Measurements from ENCODE around the gene LMX1B.

The LMX1B gene

DNA sequence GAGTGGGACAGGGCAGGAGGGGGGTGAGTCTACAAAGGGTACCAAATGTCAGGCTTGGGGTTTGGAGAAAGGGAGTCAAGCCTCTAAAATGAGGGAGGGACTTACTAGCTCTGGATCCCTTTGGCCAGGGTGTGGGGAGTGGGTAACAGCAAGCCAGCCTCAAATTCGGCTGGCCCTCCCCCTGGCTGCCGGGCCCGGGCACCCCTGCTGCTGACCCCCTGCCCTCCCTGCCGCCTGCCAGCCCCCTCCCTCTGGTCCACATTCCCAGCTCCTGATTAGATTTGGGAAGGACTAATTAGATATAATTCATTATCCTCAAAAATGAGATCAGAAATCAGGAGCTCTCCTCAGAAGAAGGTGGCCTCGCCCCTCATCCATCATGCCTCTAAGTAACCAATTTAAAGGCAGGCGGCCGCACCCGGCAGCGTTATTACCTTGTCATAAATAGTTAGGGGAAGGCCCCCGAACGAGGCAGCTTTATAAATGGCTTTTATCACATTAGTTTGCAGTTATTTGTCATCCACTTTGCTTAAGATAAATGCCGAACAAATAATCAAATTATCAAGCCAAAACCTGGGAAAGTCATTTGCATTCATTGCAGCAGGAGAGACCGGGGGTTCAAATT, 44.6 kb downstream of the LMX1B start:
- no peak for DNase-seq (ENCODE audit: low read depth in 2 of 2)

DNA sequence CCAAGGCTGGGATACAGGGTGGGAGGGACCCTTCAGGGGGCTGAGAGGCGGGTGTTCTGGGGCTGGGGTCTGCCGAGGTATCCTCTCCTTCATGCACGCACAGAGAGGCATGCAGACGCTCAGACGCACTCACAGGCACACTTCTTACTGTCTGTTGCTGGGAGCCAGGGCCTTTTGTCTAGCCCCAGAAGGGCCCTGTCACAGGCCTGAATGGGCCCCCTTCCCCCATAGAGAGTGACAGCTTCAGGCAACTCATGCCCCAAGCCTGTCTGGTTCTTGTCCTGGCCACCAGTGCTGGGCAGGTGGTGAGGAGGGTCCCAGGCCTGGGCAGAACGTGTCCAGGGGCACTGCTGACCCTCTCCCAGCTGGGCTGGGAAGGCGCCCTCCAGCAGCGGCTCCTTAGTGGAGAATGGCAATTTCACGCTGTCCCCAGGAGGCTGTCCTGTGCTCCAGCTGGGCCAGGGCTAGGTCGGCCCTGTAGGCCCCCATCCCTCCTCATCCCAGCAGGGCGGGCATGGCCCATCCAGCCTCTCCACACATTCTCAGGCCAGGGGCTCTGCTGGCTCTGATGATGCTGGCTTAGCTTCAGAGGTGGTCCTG, 45.3 kb downstream of the LMX1B start:
- no peak for DNase-seq (ENCODE audit: low read depth in 2 of 2)

DNA sequence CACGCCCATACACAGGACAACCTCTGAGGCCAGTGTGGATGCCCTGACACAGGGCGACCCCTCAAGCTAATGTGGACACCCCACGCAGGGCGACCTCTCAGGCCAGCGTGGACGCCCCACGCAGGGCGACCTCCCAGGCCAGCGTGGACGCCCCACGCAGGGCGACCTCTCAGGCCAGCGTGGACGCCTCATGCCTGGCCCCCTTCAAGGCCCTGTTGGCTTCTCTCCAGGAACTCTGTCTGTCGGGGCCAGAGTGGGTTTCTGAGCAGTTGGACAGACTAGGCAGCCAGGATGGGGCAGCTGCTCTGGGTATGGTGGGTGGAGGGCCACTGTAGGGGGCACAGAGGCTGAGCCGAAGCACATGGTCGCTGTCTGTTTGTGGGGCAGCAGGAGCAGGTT, 47.4 kb downstream of the LMX1B start:
- DNase-seq (ENCODE audit: low read depth in 2 of 2) = no peak

DNA sequence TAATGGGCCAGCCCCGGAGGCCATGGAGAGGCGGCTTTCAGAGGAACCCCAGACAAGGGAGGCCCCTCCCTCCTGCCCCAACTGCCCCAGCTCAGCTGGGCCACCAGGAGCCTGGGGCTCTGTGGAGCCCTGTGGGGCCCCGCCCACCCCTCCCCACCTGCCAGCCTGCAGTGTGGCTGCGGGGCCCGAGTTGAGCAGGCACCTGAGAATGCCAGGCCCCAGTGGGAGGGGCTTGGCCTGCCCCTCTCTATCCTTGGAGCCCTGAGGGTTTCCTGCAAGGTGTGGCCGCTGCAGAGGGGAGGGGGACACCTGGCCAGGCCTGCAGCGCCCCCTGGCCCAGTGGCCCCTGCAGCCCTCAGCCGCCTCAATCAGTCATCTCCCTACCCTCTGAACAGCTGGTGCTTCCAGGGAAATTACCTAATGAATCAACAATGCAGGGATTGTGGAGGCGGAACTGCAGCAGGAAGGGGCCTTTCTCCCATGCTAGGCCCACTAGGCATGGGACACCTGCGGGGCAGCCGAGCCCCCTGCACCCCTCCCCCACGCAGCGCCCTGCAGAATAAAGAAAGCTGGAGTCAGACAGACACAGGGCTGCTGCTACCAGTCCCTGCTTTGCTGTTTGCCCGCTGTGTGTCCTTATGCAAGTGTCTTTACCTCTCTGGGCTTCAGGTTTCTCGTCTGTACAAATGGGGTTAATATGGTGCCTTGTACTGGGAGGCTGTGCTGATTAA, 48.0 kb downstream of the LMX1B start:
- DNase-seq (ENCODE audit: low read depth in 2 of 2) = no peak

DNA sequence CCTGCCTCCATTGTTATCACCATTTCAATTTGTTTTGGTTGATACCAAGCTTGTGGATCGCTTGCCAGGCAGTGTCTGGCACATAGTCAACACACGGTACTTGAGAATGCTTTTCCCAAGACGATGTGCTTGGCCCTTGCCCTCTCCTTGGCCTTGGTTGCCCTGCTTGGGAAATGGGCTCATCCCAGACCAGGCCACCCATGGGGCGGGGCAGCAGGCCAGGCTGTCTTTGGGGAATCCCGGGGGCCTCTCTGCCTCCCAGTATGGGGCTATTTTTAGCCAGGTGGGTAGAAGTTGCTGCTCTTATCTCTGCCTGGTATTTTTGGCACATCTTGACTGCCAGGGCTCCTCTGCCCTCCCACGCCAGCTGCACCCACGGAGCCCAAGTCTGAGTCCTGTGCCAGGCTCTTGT, 49.9 kb downstream of the LMX1B start:
- DNase-seq (ENCODE audit: low read depth in 2 of 2) = no peak

DNA sequence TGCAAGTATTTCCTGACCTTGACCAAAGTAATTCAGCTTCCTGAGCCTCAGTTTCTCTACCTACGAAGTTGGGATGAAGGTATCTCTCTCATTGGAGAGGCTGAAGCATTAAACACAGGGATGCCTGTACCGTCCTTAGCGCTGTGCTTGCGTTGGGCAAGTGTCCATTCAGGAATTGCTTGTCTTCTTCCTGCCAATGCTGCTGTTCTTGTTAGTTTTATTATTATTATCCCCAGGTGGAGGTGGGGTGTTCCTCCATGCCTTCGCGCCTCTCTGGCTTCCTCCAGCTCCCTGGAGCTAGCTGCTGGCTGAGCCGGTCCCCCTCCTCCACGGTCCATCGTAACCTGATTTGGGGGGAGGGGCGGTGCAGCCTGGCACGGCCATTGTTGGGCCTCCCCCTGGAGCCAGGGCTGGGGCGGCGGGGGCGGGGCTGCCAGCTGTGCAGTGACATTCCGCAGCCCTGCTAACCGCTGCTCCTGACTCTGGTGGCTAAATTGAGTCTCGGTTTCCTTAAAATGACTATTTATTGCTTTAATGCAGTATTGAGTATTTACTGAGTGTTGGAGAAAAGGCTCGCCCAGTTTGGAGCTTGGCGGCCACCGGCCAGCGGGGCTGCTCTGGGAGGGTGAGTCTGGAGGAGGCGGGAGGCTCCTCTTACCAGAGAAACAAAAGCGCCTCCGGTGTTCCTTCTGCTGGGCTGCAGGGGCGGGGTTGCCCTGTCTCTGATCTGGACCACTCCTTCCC, 51.3 kb downstream of the LMX1B start:
- DNase-seq (ENCODE audit: low read depth in 2 of 2) = no peak

DNA sequence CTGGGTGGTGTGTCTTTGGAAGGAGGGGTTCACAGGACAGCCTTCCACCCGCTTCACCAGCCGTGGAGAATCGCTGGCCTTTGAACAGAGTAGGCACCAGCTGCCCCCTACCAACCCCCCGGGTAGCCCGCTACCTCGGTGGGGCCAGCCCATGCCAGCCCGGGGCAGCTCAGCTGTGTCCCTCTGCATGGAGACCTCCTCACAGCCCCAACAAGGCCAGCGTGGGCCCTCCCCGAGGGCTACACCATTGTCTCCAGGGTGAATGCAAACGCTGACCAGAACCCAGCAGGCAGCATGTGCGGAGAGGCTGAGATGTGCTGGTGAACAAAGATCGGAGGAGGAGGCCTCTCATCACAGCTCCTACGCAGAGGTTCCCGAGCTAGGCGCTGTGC, 51.9 kb downstream of the LMX1B start:
- DNase-seq (ENCODE audit: low read depth in 2 of 2) = no peak

DNA sequence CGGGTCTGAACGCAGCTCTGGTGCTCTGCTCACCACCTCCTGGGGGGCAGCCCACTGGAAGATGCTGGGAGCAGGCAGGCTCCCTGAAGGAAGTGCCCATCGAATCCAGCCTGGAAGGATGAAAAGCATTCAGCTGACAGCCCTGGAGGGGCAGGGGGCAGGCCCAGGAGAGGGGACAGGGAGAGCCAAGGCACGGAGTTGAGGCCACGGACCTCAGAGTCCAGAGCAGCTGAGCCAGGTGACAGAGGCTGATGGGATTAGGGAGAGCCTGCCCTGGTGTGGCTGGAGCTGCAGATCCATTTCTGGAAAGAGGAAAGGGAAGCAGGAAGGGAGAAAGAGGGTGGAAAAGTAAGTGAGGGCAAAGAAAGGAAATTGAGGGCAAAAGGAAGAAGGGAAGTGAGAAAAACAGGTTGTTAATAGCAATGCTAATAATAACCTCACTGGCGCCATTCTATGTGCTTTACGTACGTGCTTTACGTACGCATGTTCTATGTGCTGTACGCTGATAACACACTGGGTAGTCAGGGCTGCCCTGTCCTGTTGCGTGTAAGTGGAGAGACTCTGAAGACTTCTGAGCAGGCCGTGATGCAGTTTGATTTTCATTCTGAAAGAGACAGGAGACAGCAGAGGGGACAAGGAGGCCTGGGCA, 52.6 kb downstream of the LMX1B start:
- DNase-seq (ENCODE audit: low read depth in 2 of 2) = no peak

DNA sequence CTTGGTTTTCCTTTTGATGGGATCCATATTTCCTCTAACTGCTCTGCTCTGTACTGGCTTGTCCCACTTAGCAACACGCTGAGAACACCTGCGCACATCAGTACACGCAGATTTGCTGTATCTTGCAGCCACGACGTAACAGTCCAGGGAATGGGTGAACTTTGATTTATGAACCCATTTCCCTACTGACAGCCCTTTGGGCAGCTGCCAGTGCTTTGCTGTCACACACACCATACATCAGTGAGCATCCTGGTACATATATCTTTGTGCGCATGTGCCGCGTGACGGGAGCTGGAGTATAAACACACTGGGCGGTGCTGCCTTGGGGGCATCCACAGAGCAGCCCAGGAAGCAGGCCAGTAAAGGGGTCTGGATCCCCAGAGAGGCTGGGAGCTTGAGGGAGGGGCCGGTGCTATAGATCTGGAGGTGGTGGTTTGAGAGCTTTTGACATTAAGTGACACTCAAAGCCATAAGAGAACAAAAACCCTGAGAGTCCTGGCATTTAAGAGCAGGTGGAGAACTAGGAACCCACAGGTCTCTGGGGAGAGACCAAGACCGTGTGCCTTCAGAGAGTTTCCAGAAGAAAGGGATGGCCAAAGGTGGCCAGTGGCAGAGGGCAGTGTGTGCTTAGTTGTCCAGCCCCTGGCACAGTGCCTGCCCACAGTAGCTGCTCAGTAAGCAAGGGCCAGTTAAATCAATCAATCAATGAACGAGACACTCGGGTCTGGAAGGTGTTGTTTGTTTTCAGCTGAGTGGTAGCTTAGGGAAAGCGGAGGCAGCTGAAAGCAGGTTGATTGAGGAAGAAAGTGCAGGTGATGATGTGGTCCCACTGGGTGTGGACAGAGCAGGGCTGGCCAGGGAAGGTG, 53.7 kb downstream of the LMX1B start:
- DNase-seq (ENCODE audit: low read depth in 2 of 2) = no peak

DNA sequence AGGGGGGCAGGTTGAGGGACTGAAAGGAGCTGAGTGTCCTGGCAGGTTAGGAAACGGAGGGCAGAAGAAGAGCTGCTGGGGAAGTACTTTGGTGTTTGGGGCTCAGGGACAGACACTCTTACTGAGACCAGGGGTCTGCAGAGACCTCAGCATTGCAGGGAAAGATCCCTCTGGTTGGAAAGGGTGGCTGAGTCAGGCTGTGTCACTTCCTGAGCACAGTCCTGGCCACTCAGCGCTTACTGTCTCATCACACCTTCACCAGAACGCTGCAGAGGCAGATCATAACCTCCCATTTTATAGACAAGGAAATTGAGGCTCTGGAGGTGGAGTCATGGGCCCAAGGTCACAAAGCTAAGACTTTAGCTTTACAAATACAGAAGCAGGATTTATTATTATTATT, 54.3 kb downstream of the LMX1B start:
- DNase-seq (ENCODE audit: low read depth in 2 of 2) = no peak

DNA sequence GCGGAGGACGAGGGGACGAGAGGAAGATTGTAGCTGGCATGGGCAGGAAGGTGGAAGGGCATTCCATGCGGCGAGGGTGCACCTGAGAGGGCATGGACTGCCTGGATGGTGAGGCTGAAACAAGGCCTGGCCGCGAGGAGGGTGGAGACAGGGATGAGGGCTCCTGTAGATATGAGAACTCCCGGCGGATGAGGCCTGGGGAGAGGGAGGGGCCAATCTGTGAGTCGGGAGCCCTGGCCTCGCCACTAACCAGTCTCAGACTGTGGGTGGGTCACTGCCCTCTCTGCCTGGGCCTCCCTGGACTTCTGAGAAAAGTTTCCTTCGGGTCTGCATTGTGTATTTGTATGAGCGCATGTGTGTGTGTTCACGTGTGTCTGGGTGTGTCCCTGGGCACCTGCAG, 55.4 kb downstream of the LMX1B start:
- DNase-seq (ENCODE audit: low read depth in 2 of 2) = no peak

DNA sequence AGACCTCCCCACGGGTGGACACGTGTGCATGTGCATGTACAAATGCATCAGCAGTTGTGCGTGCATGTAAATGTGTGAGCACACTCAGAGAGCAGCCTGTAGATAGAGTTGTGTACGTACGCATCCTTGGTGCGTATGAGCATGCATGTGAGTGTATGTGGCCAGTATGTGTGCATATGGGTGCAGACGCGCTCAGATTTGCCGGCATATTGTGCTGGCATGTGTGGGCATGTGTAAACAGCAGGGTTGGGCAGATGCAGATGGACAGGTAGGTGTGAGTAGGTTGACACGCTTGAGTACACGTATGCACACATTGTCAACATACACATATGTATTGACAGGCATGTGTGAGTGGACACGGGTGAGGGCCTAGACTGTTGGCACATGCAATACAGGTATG, 56.5 kb downstream of the LMX1B start:
- no peak for DNase-seq (ENCODE audit: low read depth in 2 of 2)

DNA sequence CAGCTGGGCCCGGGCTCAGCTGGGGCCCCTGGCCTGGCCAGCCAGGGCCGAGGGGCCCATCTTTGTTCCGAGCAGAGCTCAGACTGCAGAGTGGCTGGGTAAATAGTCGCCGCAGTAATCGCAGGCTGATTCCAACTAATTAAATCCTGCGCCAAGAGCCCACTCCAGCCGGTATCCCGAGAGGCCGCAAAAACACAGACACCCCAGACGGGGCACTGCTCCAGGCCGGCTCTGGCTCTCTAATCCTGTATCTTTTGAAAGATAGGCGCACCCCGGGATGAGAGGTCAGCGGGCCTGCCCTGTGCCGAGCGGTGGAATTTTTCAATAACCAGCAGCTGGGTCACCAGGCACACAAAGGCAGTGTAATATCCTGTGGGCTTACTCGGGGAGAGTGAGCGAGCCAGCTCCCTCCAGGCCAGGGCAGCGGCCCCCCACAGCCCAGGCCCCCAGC, 57.7 kb downstream of the LMX1B start:
- DNase-seq (ENCODE audit: low read depth in 2 of 2) = no peak

DNA sequence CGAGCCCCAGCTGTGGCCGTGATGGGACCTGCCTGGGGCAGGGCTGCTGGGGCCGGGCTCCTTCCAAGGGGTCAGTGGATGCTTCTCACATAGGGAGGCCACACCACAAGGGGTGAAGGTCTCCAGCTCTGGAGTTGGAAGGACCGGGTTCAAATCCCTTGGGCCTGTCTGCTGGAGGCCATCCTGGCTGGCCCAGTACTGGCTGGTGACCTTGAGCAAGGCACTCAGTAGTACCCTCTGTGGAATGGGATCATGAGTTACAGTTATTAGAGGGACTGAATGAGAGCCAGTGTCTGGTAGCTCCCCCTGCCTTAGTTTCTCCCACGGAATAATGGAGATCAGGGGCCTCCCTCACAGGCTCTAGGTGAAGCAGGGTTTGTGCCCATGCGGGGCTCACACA, 58.3 kb downstream of the LMX1B start:
- DNase-seq (ENCODE audit: low read depth in 2 of 2) = no peak

DNA sequence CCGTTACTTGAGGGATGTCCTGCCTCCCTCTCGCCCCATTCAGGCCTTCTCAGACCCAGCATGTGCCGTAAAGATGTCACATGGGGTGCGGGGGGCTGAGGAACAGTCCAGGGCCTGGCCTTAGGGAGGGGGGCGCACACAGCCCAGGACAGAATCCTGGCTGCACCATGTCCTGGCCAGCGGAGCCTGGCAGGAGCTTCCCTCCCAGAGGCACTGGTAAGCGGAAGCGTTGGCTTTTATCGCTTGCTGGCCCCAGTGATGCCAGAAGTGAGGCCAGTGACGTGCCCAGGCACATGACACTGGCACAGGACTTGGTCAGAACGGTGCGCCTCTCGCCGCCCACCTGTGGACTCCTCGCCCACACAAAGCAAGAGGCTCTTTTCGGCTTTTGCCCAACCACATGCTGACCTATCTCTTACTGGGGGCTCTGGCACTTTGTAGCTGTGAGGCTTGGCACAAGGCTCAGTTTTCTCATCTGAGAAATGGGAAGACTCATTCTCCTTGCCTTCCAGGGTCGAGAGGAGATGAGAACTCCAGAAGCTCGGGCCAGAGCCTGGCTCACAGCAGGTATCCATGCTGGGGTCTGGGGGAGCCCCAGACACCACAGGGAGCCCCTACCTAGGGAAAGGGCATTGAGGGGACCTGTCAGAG, 59.0 kb downstream of the LMX1B start:
- no peak for DNase-seq (ENCODE audit: low read depth in 2 of 2)

DNA sequence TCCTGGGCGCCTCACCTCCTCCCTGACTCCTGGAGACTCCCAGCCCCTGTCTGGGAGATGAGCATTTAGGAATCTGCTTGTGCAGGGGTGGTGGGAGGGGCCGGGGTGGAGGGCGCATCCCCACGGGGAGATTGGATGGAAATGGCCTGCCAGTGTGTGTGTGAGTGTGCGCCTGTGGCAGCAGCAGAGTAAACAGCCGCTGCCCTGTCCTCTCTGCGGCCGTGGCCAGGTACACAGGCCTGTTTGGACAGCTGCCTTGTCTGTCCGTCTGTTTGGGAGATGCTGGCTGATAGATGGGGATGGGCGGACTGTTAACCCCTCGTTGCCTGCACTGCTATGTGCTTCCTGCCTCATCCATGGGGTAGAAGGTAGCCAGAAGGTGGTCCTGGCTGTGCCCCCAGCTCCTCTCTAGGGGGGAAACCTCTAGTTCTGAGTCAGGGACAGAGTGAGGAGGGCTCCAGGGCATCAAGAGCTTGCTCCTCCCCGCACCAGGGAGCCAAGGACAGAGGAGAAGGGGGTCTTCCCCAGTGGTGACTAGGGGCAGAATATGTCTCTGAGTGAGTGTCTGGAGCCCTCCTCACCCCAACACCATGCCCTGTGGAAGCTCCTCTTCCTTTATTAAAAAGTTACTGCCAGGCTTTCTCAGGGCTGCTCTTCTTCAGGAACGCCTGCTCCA, 60.1 kb downstream of the LMX1B start:
- no peak for DNase-seq (ENCODE audit: low read depth in 2 of 2)

DNA sequence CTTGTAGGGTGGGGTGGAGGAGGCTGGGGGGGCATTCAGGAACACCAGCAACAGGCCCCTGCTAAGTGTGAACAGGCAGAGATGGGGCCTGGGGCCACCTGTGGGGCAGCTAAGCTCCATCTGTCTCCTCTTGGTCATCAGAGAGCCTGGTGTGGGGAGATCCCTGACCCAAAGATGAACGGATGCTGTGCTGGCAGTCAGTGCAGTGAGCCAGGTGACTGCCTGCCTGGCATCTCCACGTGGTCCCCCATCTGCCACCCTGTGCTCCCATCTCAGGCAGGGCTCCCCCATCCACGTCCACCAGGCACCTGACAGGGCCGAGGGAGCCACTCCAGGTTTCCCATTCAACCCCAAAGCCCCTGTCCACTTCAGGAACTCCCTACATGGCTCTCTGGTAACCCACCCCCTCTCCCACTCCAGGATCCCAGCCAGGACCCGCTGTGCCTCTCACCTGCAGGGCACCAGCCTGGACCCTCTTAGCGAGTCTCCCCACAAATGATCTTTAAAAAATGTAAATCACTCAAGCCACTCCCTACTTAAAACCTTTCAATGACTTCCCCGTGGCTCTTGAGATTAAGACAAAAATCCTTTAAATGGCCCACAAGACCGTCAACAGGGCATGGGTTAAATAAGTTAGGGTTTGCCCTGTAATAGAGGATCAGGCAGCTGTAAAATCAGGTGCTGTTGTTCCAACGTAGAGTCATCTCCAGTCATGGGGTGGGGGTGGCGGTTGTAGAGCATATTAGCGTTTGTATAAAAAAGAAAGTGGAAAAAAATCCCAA, 60.8 kb downstream of the LMX1B start:
- no peak for DNase-seq (ENCODE audit: low read depth in 2 of 2)

DNA sequence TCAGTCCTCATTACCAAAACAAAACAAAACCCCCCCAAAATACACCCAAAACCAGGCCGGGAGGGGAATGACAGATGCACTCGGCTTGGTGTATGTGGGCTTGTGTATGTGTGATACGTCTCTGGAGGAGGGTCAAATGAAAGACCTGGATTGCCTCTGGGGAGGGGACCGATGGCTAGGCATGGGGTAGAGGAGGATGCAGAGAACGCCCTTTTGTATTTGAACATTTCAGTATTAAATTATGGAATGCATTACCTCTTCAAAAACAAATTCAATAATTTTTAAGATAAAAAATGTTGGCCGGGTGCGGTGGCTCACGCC, 61.4 kb downstream of the LMX1B start:
- no peak for DNase-seq (ENCODE audit: low read depth in 2 of 2)

DNA sequence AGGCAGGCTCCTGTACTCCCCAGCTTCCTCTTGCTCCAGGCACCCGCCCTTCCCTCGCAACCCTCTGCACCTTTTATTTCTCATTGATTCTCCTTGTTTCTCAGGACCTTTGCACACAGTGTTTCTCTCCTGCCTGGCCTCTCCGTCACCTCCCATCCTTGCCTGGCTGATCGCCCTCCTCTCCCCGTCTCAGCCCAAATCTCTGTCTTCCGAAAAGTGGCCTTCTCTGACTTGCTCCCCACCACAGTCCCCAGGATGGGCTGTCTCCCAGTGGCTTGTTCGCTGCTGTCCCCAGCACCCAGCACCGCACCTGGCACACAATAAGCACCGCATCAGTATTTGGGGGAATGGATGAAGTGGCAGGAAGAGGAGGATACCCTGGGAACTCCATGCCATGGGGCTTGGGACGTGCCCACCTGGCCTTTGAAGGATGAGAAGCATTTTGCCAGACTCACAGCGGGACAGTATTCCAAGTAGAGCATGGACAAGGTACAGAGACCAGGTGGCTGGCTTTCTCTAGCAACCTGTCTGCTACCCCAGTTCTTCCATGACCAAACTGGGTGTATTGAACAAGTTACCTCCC, 62.5 kb downstream of the LMX1B start:
- no peak for DNase-seq (ENCODE audit: low read depth in 2 of 2)

Data from stimulated activated CD4-positive, alpha-beta T cell treated with anti-CD3 and anti-CD28 coated beads, Interleukin-1b, Interleukin-23, amount 100 ng/mL, for 4 hours (primary cell).